Ascending aorta (tissue), 2 donors: ENCODE data around the gene CEACAM4. TPM values are rescaled to one million over a fixed set of nuclear protein-coding genes. Genes with fewer than 3 reads are reported as not detected.
"Not testable (repeated sequence)": the region's sequence is repeated elsewhere in the genome, so short reads cannot be mapped to it uniquely, and the experiment has no call there.

Experiments used
- DNase-seq, 2 donors: peaks; one replicate each; pipeline ENCODE4 v3.0.0-alpha.2; 2019; ENCODE audit warnings: low spot score in 2 of 2
- H3K27ac ChIP-seq, 2 donors: fragments of 200-600 bp; sonication (generic); one replicate each; pipeline ENCODE4 v1.5.1; 2016 to 2017; ENCODE audit warnings: mild to moderate bottlenecking in 1 of 2
- H3K27me3 ChIP-seq: fragments of 200-600 bp; sonication (generic); one replicate; pipeline ENCODE4 v1.5.1; 2017
- H3K36me3 ChIP-seq, 2 donors: fragments of 200-600 bp; sonication (generic); one replicate each; pipeline ENCODE4 v1.5.1; 2016
- H3K4me1 ChIP-seq, 2 donors: fragments of 200-600 bp; sonication (generic); one replicate each; pipeline ENCODE4 v1.5.1; 2016 to 2017; ENCODE audit warnings: mild to moderate bottlenecking in 1 of 2
- H3K4me3 ChIP-seq, 2 donors: fragments of 200-600 bp; sonication (generic); one replicate each; pipeline ENCODE4 v1.5.1; 2016 to 2017; ENCODE audit warnings: mild to moderate bottlenecking in 1 of 2
- H3K9me3 ChIP-seq, 2 donors: fragments of 200-600 bp; sonication (generic); one replicate each; pipeline ENCODE4 v1.5.1; 2016
- CTCF ChIP-seq, 3 experiments: fragments of 200-600 bp in 2 of 3; fragments of 450-650 bp in 1 of 3; sonication (generic) in 2 of 3; IDR thresholded peaks; one replicate each; pipeline ENCODE4 v1.5.1; 2016 to 2019; ENCODE audit warnings: antibody characterized with exemption in 3 of 3, mild to moderate bottlenecking in 1 of 3, moderate library complexity in 1 of 3
- intact Hi-C: fragments of 100-400 bp; cut with DNase I; formaldehyde crosslinking; loops from one replicate; pipeline ENCODE4 v1.15.1; 2023
- total RNA-seq: library from RNA; depleted of rRNA; stranded (reverse); fragments of >200 nt; gene quantifications from one replicate; pipeline ENCODE4 v1.1.0, GENCODE V29; 2016

The CEACAM4 gene
- not detected for total RNA-seq

- TF ChIP-seq CTCF (IDR thresholded peaks at IDR 0.05), result no peak
- H3K4me3 ChIP-seq, result no peak within 1 kb of the TSS
Measured at GRCh38 chr19:41626877-41627276, at the start of gene CEACAM4. Gene CEACAM4, minus strand, starts transcription at chr19:41627074. Its CDS starts 111 bp downstream, at chr19:41626963.

DNA sequence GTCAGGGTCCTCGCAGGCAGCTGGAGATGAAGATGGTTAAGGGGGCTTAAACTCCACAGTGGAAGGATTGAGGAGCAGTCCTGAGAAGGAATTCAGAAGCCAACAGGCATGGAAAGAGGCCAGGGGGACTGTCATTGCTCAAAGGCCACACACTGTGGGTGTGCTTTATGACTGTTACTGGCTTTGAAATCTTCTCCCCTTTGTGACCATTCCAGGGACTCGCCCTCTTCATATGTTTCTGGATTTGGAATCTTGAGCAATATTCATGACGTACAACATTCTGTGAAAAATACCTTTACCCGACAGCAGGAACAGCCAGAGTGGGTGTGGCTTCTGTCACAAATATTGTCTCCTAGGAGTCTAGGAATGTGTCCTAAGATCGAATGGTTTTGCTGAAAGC, 44.6 kb upstream of the CEACAM4 start:
- no peaks in the 10 kb centered on the region for H3K4me1 ChIP-seq

More at GRCh38 chr19:41626877-41627276, at the start of gene CEACAM4:
- no peaks in the 10 kb centered on the region for H3K27me3 ChIP-seq
- no peaks in the 10 kb centered on the region for H3K4me1 ChIP-seq
- no peaks in the 10 kb centered on the region for H3K9me3 ChIP-seq
- H3K27ac ChIP-seq, result no peak within 1 kb of the TSS
- no peak for DNase-seq
- no peaks in the 10 kb centered on the region for H3K36me3 ChIP-seq
- intact Hi-C loops, result no loop called here

GRCh38 chr19:41670755-41671154, 43.9 kb upstream of the CEACAM4 start:
- no peak for TF ChIP-seq CTCF (IDR thresholded peaks at IDR 0.05)
- H3K27ac ChIP-seq, result no peak overlapping the region
- H3K9me3 ChIP-seq, result peaks cover 6 to 14% of the 10 kb centered on the region in 2 donors
- H3K4me1 ChIP-seq, result no peaks in the 10 kb centered on the region
- no peaks in the 10 kb centered on the region for H3K36me3 ChIP-seq
- no peak for DNase-seq
- intact Hi-C loops, result no loop called here
- H3K4me3 ChIP-seq, result no peak overlapping the region
- no peaks in the 10 kb centered on the region for H3K27me3 ChIP-seq

More for the DNA sequence above, 44.6 kb upstream of the CEACAM4 start:
- Histone ChIP-seq H3K27me3 (no peaks in the 10 kb centered on the region), H3K4me3 (no peak overlapping the region), H3K27ac (no peak overlapping the region), H3K36me3 (no peaks in the 10 kb centered on the region), H3K9me3 (peaks cover 0 to 6% of the 10 kb centered on the region in 2 donors)
- intact Hi-C loops, result no loop called here
- no peak for TF ChIP-seq CTCF (IDR thresholded peaks at IDR 0.05)
- no peak for DNase-seq

DNA sequence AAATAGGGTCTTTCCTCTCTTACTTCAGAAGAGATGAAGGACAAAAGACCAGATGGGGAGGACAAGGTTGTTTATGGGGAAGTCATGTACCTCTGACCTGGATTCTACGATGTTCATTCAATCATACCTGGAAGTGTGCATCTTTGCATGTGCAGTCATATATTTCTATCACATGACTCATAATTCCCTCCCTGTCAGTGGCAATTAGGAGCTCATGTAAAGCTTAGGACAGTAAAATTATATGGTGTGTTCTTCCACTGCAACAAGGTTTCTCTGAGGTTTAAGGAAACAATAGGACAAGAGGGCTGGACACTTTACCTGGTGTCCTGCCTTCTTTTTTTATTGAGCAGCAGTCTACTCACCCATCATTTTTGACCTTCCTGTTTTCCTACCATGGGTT, 41.4 kb upstream of the CEACAM4 start:
- Histone ChIP-seq H3K4me3 (no peak overlapping the region), H3K9me3 (peaks cover 14 to 26% of the 10 kb centered on the region in 2 donors), H3K4me1 (no peaks in the 10 kb centered on the region), H3K36me3 (no peaks in the 10 kb centered on the region), H3K27ac (no peak overlapping the region), H3K27me3 (no peaks in the 10 kb centered on the region)
- no peak for TF ChIP-seq CTCF (IDR thresholded peaks at IDR 0.05)
- DNase-seq, result no peak
- intact Hi-C loops, result no loop called here

DNA sequence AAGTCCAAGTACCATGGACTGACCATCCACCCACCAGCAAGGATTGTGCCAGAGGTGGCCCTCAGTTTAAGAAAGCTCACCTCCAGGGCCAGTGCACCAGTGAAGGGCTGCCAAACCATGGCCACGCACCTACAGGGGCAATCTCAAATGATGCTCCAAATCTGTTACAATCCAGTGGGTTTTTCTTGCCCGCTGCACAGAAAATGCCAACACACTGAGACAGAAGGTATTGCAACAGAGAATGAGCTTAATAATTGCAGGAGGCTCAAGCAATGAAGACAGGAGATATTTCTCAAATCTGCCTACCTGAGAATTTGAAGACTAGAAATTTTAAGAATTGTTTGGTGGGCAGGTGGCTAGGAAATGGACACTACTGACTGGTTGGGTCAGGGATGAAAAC, 39.2 kb upstream of the CEACAM4 start:
- DNase-seq, result no peak
- Histone ChIP-seq H3K27me3 (no peaks in the 10 kb centered on the region), H3K36me3 (no peaks in the 10 kb centered on the region), H3K9me3 (peaks cover 14 to 26% of the 10 kb centered on the region in 2 donors), H3K4me1 (no peaks in the 10 kb centered on the region), H3K4me3 (no peak overlapping the region), H3K27ac (no peak overlapping the region)
- no peak for TF ChIP-seq CTCF (IDR thresholded peaks at IDR 0.05)
- intact Hi-C loops, result no loop called here

GRCh38 chr19:41657157-41657556, 30.3 kb upstream of the CEACAM4 start:
- intact Hi-C loops, result no loop called here
- TF ChIP-seq CTCF (IDR thresholded peaks at IDR 0.05), result no peak
- H3K4me3 ChIP-seq, result no peak overlapping the region
- H3K27ac ChIP-seq, result no peak overlapping the region
- H3K36me3 ChIP-seq, result no peaks in the 10 kb centered on the region
- no peak for DNase-seq
- no peaks in the 10 kb centered on the region for H3K9me3 ChIP-seq
- H3K27me3 ChIP-seq, result no peaks in the 10 kb centered on the region
- H3K4me1 ChIP-seq, result no peaks in the 10 kb centered on the region

DNA sequence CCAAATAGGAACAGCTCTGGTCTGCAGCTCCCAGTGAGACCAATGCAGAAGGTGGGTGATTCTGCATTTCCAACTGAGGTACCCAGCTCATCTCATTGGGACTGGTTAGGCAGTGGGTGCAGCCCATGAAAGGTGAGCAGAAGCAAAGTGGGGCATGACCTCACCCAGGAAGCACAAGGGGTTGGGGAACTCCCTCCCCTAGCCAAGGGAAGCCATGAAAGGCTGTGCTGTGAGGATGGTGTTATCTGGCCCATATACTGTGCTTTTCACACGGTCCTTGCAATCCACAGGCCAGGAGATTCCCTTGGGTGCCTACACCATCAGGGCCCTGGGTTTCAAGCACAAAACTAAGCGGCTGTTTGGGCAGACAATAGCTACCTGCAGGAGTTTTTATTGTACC, 29.9 kb upstream of the CEACAM4 start:
- H3K9me3 ChIP-seq, H3K4me1 ChIP-seq, intact Hi-C loops, DNase-seq, H3K27me3 ChIP-seq, H3K27ac ChIP-seq, H3K36me3 ChIP-seq, H3K4me3 ChIP-seq: not testable (repeated sequence)
